HL-60/S4 treated with phorbol 12-myristate 13-acetate at 8.2 ng/mL for 4 days and 3 days (cell line): ENCODE data around the gene NYAP1.
"Not testable (repeated sequence)": the region's sequence is repeated elsewhere in the genome, so short reads cannot be mapped to it uniquely, and the experiment has no call there.

Experiments used
- in situ Hi-C: fragments of 300-500 bp; cut with MboI; formaldehyde crosslinking; loops from 2 replicates; pipeline ENCODE4 v1.15.0; 2022; ENCODE audit warnings: low sequenced_read_pairs

NYAP1 gene

GRCh38 chr7:100478958-100479660 is 4.6 kb upstream of the NYAP1 start, which contains the start of gene TSC22D4:
Gene TSC22D4, minus strand, starts transcription at chr7:100479214. Its CDS starts 1,176 bp downstream, at chr7:100478038.
- in situ Hi-C loops = loop anchor here (10.0 kb wide), 1 partner anchor 86 kb away; no protein-coding TSS in a partner anchor

GRCh38 chr7:100481466-100481865 is 2.3 kb upstream of the NYAP1 start:
- in situ Hi-C loops = no loop called here

- in situ Hi-C loops = no loop called here
These were observed 1.0 kb upstream of the NYAP1 start for GRCh38 chr7:100482728-100483089.

GRCh38 chr7:100483090-100483721 is 521 bp upstream of the NYAP1 start:
- in situ Hi-C loops = no loop called here

GRCh38 chr7:100484673-100485045 is 932 bp downstream of the NYAP1 start:
- in situ Hi-C loops = no loop called here

GRCh38 chr7:100485471-100485876 is 1.7 kb downstream of the NYAP1 start:
- in situ Hi-C loops = no loop called here

- in situ Hi-C loops = no loop called here
These were observed 2.4 kb downstream of the NYAP1 start for GRCh38 chr7:100486111-100486636.

- in situ Hi-C loops = no loop called here
These were observed 3.2 kb downstream of the NYAP1 start for GRCh38 chr7:100486753-100487446.

GRCh38 chr7:100488333-100489095 is 4.8 kb downstream of the NYAP1 start:
- in situ Hi-C loops = no loop called here

GRCh38 chr7:100489121-100489520 is 5.4 kb downstream of the NYAP1 start:
- in situ Hi-C loops = no loop called here

GRCh38 chr7:100489824-100490223 is 6.1 kb downstream of the NYAP1 start:
- in situ Hi-C loops = no loop called here

GRCh38 chr7:100490483-100491191 is 6.9 kb downstream of the NYAP1 start:
- in situ Hi-C loops = no loop called here

- in situ Hi-C loops = no loop called here
These were observed 7.5 kb downstream of the NYAP1 start for GRCh38 chr7:100491192-100491578.

GRCh38 chr7:100492738-100493475 is 9.2 kb downstream of the NYAP1 start:
- in situ Hi-C loops = no loop called here

- in situ Hi-C loops = no loop called here
These were observed 9.9 kb downstream of the NYAP1 start for GRCh38 chr7:100493476-100494264.

GRCh38 chr7:100496509-100496908 is 12.8 kb downstream of the NYAP1 start:
- in situ Hi-C loops = no loop called here

- in situ Hi-C loops = not testable (repeated sequence)
These were observed 17.0 kb downstream of the NYAP1 start for GRCh38 chr7:100500743-100501142.

- in situ Hi-C loops = not testable (repeated sequence)
These were observed 20.3 kb downstream of the NYAP1 start for GRCh38 chr7:100504031-100504430.
